Activated naive CD4-positive, alpha-beta T cell treated with anti-CD3 and anti-CD28 coated beads, Interleukin-2, amount 50 U/mL, for 72 hours (primary cell): ENCODE measurements around the gene C1QTNF3. TPM values are rescaled to one million over a fixed set of nuclear protein-coding genes. Genes with fewer than 3 reads are reported as not detected.

Source experiments
- ATAC-seq, 2 donors: fragments of 150-1000 bp; cut with Tn5 transposase; 2 replicates each; pipeline ENCODE4 v1.10.0; 2021; ENCODE audit warnings: mild to moderate bottlenecking in 2 of 2, moderate library complexity in 2 of 2
- DNase-seq, 2 donors: peaks; one replicate each; pipeline ENCODE4 v3.0.0; 2021 to 2022; ENCODE audit warnings: low spot score in 2 of 2
- H3K27ac Mint-ChIP-seq, 2 donors: one replicate each; pipeline ENCODE4 v1.8.0; 2022; ENCODE audit warnings: mild to moderate bottlenecking in 2 of 2, mixed read lengths in 2 of 2
- H3K36me3 Mint-ChIP-seq, 2 donors: one replicate each; pipeline ENCODE4 v1.8.0; 2022; ENCODE audit warnings: mixed read lengths in 2 of 2
- H3K9me3 Mint-ChIP-seq, 2 donors: one replicate each; pipeline ENCODE4 v1.8.0; 2022; ENCODE audit warnings: mixed read lengths in 2 of 2
- total RNA-seq, 2 donors: library from RNA; stranded (reverse); gene quantifications; one replicate each; pipeline ENCODE4 v1.2.3, GENCODE V29; 2022

The C1QTNF3 gene
- total RNA-seq, 2 donors from 2014 or later = 2.7 to 3.3 TPM

GRCh38 chr5:33995865-33996264 is 47.1 kb downstream of the C1QTNF3 start:
- no peaks in the 10 kb centered on the region for H3K36me3 Mint-ChIP-seq
- no peak for DNase-seq
- no peak for ATAC-seq
- no peaks in the 10 kb centered on the region for H3K9me3 Mint-ChIP-seq
- H3K27ac Mint-ChIP-seq = no peak overlapping the region

GRCh38 chr5:33994845-33995244 is 48.2 kb downstream of the C1QTNF3 start:
- Mint-ChIP-seq H3K9me3 (no peaks in the 10 kb centered on the region), H3K36me3 (no peaks in the 10 kb centered on the region), H3K27ac (no peak overlapping the region)
- ATAC-seq (peak; percentile 59 to 91), DNase-seq (no peak)

- ATAC-seq (no peak), DNase-seq (no peak)
- H3K36me3 Mint-ChIP-seq = peaks cover 8% of the 10 kb centered on the region in 2 donors
- H3K27ac Mint-ChIP-seq = peak overlapping the region in 1 of 2 donors; percentile 61
- H3K9me3 Mint-ChIP-seq = no peaks in the 10 kb centered on the region
Observed at GRCh38 chr5:33992864-33993263, 50.1 kb downstream of the C1QTNF3 start.

DNA sequence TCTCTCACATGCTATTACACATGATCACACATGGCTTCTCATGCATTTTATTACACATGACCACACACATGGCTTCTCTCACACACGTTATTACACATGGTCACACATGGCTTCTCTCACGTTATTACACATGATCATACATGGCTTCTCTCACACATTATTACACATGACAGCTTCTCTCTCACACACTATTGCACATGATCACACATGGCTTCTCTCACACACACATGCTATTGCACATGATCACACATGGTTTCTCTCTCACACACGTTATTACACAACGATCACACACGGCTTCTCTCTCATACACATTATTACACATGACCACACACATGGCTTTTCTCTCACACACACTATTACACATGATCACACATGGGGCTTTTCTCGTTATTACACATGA is 57.6 kb downstream of the C1QTNF3 start:
- Mint-ChIP-seq H3K36me3 (peaks cover 8 to 9% of the 10 kb centered on the region in 2 donors), H3K27ac (no peak overlapping the region), H3K9me3 (no peaks in the 10 kb centered on the region)
- no peak for ATAC-seq
- no peak for DNase-seq

DNA sequence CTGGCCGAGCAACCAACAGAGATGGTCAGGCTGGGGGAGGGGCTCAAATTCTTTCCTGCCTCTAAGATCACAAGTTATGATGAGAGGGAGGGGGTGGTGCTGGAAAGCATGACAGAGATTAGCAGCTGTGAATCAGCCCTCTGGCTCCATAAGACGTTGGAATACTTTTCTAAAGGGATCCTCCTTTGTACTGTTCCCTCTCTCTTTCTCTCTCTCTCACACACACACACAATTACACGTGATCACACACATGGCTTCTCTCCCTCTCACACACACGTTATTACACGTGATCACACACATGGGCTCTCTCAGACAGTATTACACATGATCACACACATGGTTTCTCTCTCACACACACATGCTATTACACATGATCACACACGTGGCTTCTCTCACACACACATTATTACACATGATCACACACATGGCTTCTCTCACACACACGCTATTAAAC is 58.3 kb downstream of the C1QTNF3 start, which contains the start of gene SLC45A2:
SLC45A2 (minus strand) TSS at position 23 of the 454 bp plus-strand sequence. CDS start 110 bp downstream, outside the sequence.
- ATAC-seq (no peak), DNase-seq (no peak)
- H3K9me3 Mint-ChIP-seq = no peaks in the 10 kb centered on the region
- H3K36me3 Mint-ChIP-seq = peaks cover 8 to 9% of the 10 kb centered on the region in 2 donors
- H3K27ac Mint-ChIP-seq = no peak within 1 kb of the TSS

- no peak overlapping the region for H3K27ac Mint-ChIP-seq
- DNase-seq (no peak), ATAC-seq (no peak)
- no peaks in the 10 kb centered on the region for H3K9me3 Mint-ChIP-seq
- peaks cover 8 to 9% of the 10 kb centered on the region in 2 donors for H3K36me3 Mint-ChIP-seq
Observed at GRCh38 chr5:33984178-33984577, 58.8 kb downstream of the C1QTNF3 start.

DNA sequence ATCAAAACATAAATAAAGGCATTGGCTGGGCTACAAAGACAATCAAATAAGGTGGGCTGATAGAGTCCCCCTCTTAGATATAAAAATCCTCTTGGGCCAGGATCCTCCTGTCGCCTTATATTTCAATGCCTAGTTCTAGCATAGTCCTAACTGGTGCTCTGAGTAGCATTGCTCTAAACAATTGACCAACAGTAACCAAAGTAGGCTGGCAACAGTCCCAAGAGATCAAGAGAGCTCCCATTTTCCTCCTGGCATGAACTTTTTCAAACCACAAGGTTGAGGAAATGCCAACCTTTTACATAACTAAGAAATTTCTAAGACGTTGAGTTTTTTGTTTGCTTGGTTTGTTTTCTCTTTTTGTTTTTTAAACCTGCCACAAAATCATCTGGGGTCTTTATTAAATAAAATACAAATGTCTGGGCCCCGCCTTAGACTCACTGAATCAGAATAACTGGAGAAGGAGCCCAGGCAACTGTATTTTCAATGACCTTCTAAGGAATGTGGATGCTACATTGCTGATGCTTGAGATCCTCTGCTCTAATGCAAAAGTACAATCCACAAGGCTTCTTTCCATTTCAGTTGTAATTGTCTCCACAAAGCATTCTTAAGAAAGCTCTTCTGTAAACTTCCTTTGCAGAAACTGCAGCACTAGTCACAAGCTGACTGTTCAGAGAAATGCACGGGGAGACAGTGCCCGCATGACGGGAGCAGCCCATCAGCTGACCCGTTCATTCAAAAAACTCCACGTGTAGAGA is 61.4 kb downstream of the C1QTNF3 start:
- ATAC-seq (no peak), DNase-seq (no peak)
- H3K27ac Mint-ChIP-seq = no peak overlapping the region
- H3K9me3 Mint-ChIP-seq = no peaks in the 10 kb centered on the region
- no peaks in the 10 kb centered on the region for H3K36me3 Mint-ChIP-seq

DNA sequence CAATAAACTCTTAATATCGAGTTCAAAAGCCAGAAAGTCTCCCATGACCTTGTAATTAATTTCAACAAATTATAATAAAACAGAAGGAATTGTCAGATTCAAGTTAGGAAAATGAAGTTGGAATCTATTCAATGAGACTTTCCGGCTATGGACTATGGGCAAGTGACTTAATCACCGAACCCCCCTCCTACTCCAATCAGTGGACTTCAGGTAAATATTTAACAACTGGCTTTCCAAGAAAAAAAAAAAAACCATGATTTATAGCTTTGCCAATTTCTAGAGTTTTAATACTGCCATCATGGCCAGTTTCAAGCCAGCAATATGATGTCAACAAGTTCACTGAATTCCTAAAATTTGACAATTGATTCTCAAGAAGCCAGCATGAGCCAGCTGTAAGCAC is 63.0 kb downstream of the C1QTNF3 start:
- no peaks in the 10 kb centered on the region for H3K9me3 Mint-ChIP-seq
- H3K27ac Mint-ChIP-seq = no peak overlapping the region
- ATAC-seq (no peak), DNase-seq (no peak)
- H3K36me3 Mint-ChIP-seq = no peaks in the 10 kb centered on the region

DNA sequence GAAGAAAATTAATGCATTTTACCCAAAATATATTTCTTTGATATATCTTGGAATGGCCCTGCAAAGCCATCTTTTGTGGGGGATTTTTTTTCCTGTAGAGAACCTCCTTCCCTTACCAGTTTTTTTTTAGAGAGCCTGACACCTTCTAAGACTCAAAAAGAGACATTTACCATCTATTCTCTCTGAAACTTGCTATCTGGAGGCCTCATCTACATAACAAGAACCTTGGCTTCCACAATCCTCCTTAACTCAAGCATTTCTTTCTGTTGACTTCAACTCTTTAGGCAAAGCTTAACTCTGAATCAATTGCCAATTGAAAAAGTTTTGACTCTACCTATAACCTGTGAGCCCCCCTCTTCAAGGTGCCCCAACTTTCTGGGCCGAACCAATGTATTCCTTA is 64.7 kb downstream of the C1QTNF3 start:
- ATAC-seq = no peak
- no peak for DNase-seq
- Mint-ChIP-seq H3K9me3 (no peaks in the 10 kb centered on the region), H3K27ac (no peak overlapping the region), H3K36me3 (no peaks in the 10 kb centered on the region)

- no peaks in the 10 kb centered on the region for H3K9me3 Mint-ChIP-seq
- no peaks in the 10 kb centered on the region for H3K36me3 Mint-ChIP-seq
- DNase-seq (no peak), ATAC-seq (no peak)
- no peak overlapping the region for H3K27ac Mint-ChIP-seq
Observed at GRCh38 chr5:33976307-33976706, 66.7 kb downstream of the C1QTNF3 start.

DNA sequence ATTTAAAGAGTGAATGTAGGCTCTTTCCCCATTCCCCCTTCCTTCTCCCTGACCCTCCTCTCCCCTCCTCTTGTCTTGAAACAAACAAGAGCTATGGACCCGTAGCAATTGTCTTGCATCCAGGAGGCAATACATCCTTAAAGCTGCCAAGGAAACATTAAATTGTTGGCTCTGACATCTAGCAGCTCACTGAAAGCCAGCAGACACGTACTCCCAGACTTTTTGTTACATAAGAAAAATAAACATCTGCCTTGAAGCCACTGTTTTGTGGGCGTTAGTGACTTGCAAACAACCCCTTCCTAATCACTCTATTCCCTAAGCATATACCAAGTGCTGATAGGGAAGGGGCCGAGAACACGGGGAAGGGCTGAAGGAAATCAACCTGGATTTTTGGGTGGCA is 67.2 kb downstream of the C1QTNF3 start:
- ATAC-seq = no peak
- Mint-ChIP-seq H3K36me3 (no peaks in the 10 kb centered on the region), H3K9me3 (no peaks in the 10 kb centered on the region), H3K27ac (no peak overlapping the region)
- no peak for DNase-seq

DNA sequence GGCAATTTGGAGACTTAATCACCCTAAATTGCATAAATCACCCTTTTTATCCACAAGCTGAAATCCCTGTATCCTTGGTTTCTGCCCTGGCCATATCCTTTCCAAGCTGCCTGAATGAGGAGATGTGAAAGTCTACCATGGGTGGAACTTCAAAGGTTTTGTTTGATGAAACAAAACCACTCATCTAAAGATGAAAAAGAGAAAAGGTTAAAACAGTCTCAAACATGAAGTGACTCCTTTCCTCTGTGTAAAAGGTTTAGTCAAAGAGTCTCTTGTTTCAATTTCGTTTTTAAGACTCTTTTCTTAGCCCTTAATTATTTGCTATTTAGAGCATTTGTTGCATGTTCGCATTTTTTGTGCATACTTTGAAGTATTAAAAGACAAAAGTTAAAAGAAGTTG is 69.7 kb downstream of the C1QTNF3 start:
- H3K27ac Mint-ChIP-seq = peak overlapping the region in 1 of 2 donors; percentile 26
- H3K36me3 Mint-ChIP-seq = no peaks in the 10 kb centered on the region
- ATAC-seq (peak; percentile 86 to 96), DNase-seq (no peak)
- no peaks in the 10 kb centered on the region for H3K9me3 Mint-ChIP-seq

- Mint-ChIP-seq H3K27ac (no peak overlapping the region), H3K9me3 (no peaks in the 10 kb centered on the region), H3K36me3 (no peaks in the 10 kb centered on the region)
- ATAC-seq (peak; percentile 34 to 60), DNase-seq (no peak)
Observed at GRCh38 chr5:33969572-33970452, 73.2 kb downstream of the C1QTNF3 start.

DNA sequence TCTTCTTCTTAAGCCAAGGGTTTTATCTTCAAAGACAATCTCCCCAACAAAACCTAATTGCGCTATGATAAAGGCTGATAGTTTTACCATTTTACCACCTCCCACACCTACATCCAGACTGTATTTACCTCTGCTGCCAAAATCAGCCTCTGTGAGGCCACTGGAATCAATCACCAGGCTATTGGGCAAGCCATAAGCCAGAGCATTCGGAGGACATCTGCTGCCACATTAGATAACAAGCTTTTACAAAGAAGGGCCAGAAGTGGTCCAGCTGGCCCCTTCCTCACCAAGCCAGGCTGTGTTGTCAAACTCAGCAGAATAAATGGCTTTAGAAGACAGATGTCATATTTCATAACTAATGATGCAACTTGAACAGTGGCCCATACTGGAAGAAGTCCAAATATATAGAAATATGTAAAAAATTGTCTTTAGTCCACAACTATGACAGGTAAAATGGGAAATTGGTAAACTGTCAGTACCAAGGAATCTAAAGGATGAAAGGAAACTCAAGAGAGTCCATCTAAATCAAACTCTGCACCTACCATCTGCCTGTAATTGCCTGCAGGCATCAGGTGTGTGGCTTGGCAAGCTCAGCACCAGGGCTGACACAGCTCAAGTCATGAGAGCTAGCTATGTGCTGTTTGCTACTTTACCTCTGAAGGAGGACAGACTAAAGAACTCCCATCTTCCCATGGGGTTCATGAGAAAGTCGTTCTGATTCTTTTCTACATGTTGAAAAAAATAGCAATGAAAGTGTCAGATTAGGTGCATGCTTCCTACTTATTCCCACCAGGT is 74.6 kb downstream of the C1QTNF3 start:
- no peaks in the 10 kb centered on the region for H3K36me3 Mint-ChIP-seq
- ATAC-seq (no peak), DNase-seq (no peak)
- no peaks in the 10 kb centered on the region for H3K9me3 Mint-ChIP-seq
- no peak overlapping the region for H3K27ac Mint-ChIP-seq
